Lung (tissue), 12 donors: ENCODE data around the gene ZNF366. TPM values are rescaled to one million over a fixed set of nuclear protein-coding genes. Genes with fewer than 3 reads are reported as not detected.

Source experiments
- ATAC-seq: fragments of 200-7000 bp; cut with Tn5 transposase; one replicate; pipeline ENCODE4 v1.9.1; 2020; ENCODE audit warnings: moderate number of reproducible peaks; ENCODE audit not compliant: insufficient read depth, low FRiP score
- DNase-seq, 3 donors: peaks; one replicate each; pipeline ENCODE4 v3.0.0-alpha.2; 2013 to 2017
- H3K27ac ChIP-seq, 2 donors: one replicate each; pipeline ENCODE4 v1.5.1; 2013; ENCODE audit warnings: mild to moderate bottlenecking in 2 of 2, moderate library complexity in 2 of 2, control low read depth in 1 of 2, inconsistent platforms in 1 of 2, low read depth in 1 of 2, low read length in 1 of 2
- H3K27me3 ChIP-seq, 3 donors: one replicate each; pipeline ENCODE4 v1.5.1; 2013; ENCODE audit warnings: low read length in 2 of 3; ENCODE audit not compliant: control insufficient read depth in 3 of 3, insufficient read depth in 3 of 3
- H3K36me3 ChIP-seq, 4 donors: one replicate each; pipeline ENCODE4 v1.5.1; 2013; ENCODE audit warnings: low read length in 4 of 4, mild to moderate bottlenecking in 1 of 4, moderate library complexity in 1 of 4; ENCODE audit not compliant: control insufficient read depth in 4 of 4, insufficient read depth in 4 of 4
- H3K4me1 ChIP-seq, 5 donors: one replicate each; pipeline ENCODE4 v1.5.1; 2013; ENCODE audit warnings: low read length in 5 of 5, mild to moderate bottlenecking in 2 of 5, moderate library complexity in 1 of 5; ENCODE audit not compliant: control insufficient read depth in 5 of 5, insufficient read depth in 5 of 5
- H3K4me3 ChIP-seq: one replicate; pipeline ENCODE4 v1.5.1; 2013; ENCODE audit warnings: mild to moderate bottlenecking, control low read depth, moderate library complexity
- H3K9ac ChIP-seq, 2 donors: one replicate each; pipeline ENCODE4 v1.5.1; 2013; ENCODE audit warnings: low read length in 2 of 2, control low read depth in 1 of 2; ENCODE audit not compliant: insufficient read depth in 1 of 2
- H3K9me3 ChIP-seq, 4 donors: one replicate each; pipeline ENCODE4 v1.5.1; 2013; ENCODE audit warnings: low read length in 3 of 4, mild to moderate bottlenecking in 1 of 4, moderate library complexity in 1 of 4; ENCODE audit not compliant: control insufficient read depth in 4 of 4, insufficient read depth in 3 of 4
- WGBS, 2 donors: extraction: QIAGEN DNeasy Blood & Tissue Kit; methylation state at CpG; one replicate each; pipeline ENCODE4 v1.1.7; 2013; 5-methylcytosine and 5-hydroxymethylcytosine counted together
- polyA plus RNA-seq, 2 donors: library from polyadenylated mRNA; stranded (reverse); fragments of 200-250 nt; gene quantifications; one replicate each; pipeline ENCODE4 v1.2.1, GENCODE V29; 2013
- total RNA-seq, 2 donors: library from RNA; depleted of rRNA in 1 of 2; stranded (reverse); fragments of >200 nt in 1 of 2; gene quantifications; one replicate each; pipeline ENCODE4 v1.2.1, GENCODE V29; 2014 to 2021
- TF ChIP-seq, protein P1 (sequence below): IDR thresholded peaks from 2 replicates; pipeline ENCODE4 v1.5.1; 2012; ENCODE audit warnings: mild to moderate bottlenecking; ENCODE audit errors: control extremely low read depth, extremely low read depth
- donor health status: control.
- donor health status: control.
- donor health status: Bipolar disorder and iron deficiency.
- donor health status: healthy.
- donor health status: DM: yes; HTN: yes; CAD: no.

ZNF366 gene
- total and polyA plus RNA-seq, 4 donors, result 0.73 to 6.0 (median 3.6) TPM

GRCh38 chr5:72456391-72457074 is 50.7 kb downstream of the ZNF366 start:
- Histone ChIP-seq H3K4me3 (no peak overlapping the region), H3K9me3 (no peaks in the 10 kb centered on the region), H3K27ac (no peak overlapping the region), H3K9ac (no peak overlapping the region), H3K36me3 (peaks cover 0 to 7% (median 0%) of the 10 kb centered on the region in 4 donors), H3K27me3 (no peaks in the 10 kb centered on the region), H3K4me1 (peaks cover 8 to 38% (median 17%) of the 10 kb centered on the region in 5 donors)
- no peak for ATAC-seq
- TF ChIP-seq, protein P1, sequence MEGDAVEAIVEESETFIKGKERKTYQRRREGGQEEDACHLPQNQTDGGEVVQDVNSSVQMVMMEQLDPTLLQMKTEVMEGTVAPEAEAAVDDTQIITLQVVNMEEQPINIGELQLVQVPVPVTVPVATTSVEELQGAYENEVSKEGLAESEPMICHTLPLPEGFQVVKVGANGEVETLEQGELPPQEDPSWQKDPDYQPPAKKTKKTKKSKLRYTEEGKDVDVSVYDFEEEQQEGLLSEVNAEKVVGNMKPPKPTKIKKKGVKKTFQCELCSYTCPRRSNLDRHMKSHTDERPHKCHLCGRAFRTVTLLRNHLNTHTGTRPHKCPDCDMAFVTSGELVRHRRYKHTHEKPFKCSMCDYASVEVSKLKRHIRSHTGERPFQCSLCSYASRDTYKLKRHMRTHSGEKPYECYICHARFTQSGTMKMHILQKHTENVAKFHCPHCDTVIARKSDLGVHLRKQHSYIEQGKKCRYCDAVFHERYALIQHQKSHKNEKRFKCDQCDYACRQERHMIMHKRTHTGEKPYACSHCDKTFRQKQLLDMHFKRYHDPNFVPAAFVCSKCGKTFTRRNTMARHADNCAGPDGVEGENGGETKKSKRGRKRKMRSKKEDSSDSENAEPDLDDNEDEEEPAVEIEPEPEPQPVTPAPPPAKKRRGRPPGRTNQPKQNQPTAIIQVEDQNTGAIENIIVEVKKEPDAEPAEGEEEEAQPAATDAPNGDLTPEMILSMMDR, result no peak
- DNase-seq, result no peak
- 96 to 98% methylated on average over 8 of the region's 8 CpGs for WGBS, 2 donors

- Histone ChIP-seq H3K4me3 (no peak overlapping the region), H3K4me1 (peaks cover 8 to 45% (median 18%) of the 10 kb centered on the region in 5 donors), H3K27ac (peak overlapping the region in 1 of 2 donors; percentile 15), H3K36me3 (peaks cover 0 to 6% (median 0%) of the 10 kb centered on the region in 4 donors), H3K27me3 (no peaks in the 10 kb centered on the region), H3K9ac (no peak overlapping the region), H3K9me3 (no peaks in the 10 kb centered on the region)
- ATAC-seq (no peak), DNase-seq (no peak)
- WGBS, 2 donors, result 82 to 86% methylated on average over 9 of the region's 9 CpGs
- TF ChIP-seq, protein P1, result no peak
Measured at GRCh38 chr5:72455476-72455875, 51.7 kb downstream of the ZNF366 start.

DNA sequence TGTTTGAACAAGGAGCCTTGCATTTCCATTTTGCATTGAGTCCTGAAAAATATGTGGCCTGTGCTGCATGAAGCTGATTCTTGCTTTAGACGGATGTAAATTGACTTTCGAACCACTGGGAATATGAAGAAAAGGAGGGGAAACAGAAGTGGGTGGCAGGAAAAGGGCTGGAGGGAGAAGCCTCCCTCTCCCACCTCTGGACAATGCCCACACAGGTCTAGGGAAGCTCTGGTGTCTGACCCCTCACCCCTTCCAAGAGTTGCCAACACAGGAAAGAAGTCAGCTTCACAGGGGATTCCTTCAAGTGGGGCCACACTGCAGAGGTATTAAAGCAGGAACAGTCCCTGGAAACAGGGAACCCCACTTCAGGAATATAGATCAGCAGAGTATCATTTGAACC is 52.2 kb downstream of the ZNF366 start:
- Histone ChIP-seq H3K9ac (no peak overlapping the region), H3K36me3 (peaks cover 0 to 4% (median 0%) of the 10 kb centered on the region in 4 donors), H3K27me3 (no peaks in the 10 kb centered on the region), H3K4me3 (no peak overlapping the region), H3K4me1 (peaks cover 8 to 45% (median 20%) of the 10 kb centered on the region in 5 donors), H3K27ac (peak overlapping the region in 1 of 2 donors; percentile 15), H3K9me3 (no peaks in the 10 kb centered on the region)
- no peak for ATAC-seq
- DNase-seq, result no peak
- TF ChIP-seq, protein P1, result no peak
- WGBS, 2 donors, result 93 to 97% methylated on average over 2 of the region's 2 CpGs
